Duodenal mucosa (tissue), 2 donors: ENCODE results near the gene SPO11.

ENCODE experiments used
- H3K27ac ChIP-seq: one replicate; pipeline ENCODE4 v1.7.0; 2013; ENCODE audit warnings: low read depth, low read length
- H3K27me3 ChIP-seq, 2 donors: one replicate each; pipeline ENCODE4 v1.7.0; 2013; ENCODE audit warnings: low read length in 2 of 2, control low read depth in 1 of 2; ENCODE audit not compliant: insufficient read depth in 2 of 2, control insufficient read depth in 1 of 2
- H3K36me3 ChIP-seq, 2 donors: one replicate each; pipeline ENCODE4 v1.7.0; 2013; ENCODE audit warnings: low read length in 2 of 2, control low read depth in 1 of 2; ENCODE audit not compliant: insufficient read depth in 2 of 2, control insufficient read depth in 1 of 2
- H3K4me1 ChIP-seq, 2 donors: one replicate each; pipeline ENCODE4 v1.7.0; 2013; ENCODE audit warnings: low read length in 2 of 2, control low read depth in 1 of 2; ENCODE audit not compliant: insufficient read depth in 2 of 2, control insufficient read depth in 1 of 2
- H3K4me3 ChIP-seq, 2 donors: one replicate each; pipeline ENCODE4 v1.7.0; 2013; ENCODE audit warnings: low read length in 2 of 2, low read depth in 1 of 2
- H3K9ac ChIP-seq, 2 donors: one replicate each; pipeline ENCODE4 v1.7.0; 2013; ENCODE audit warnings: low read length in 2 of 2, low read depth in 1 of 2
- H3K9me3 ChIP-seq, 2 donors: one replicate each; pipeline ENCODE4 v1.7.0; 2013; ENCODE audit warnings: low read length in 2 of 2, control low read depth in 1 of 2; ENCODE audit not compliant: control insufficient read depth in 1 of 2

The SPO11 gene

GRCh38 chr20:57290178-57290484 is 39.5 kb upstream of the SPO11 start:
- Histone ChIP-seq H3K9me3 (no peaks in the 10 kb centered on the region), H3K4me1 (peaks cover 0 to 7% of the 10 kb centered on the region in 2 donors), H3K4me3 (no peak overlapping the region), H3K36me3 (no peaks in the 10 kb centered on the region), H3K27me3 (peaks cover 5 to 25% of the 10 kb centered on the region in 2 donors), H3K9ac (no peak overlapping the region), H3K27ac (no peak overlapping the region)

- no peaks in the 10 kb centered on the region for H3K9me3 ChIP-seq
- no peak overlapping the region for H3K9ac ChIP-seq
- H3K4me3 ChIP-seq = no peak overlapping the region
- H3K36me3 ChIP-seq = no peaks in the 10 kb centered on the region
- H3K27me3 ChIP-seq = peaks cover 5 to 25% of the 10 kb centered on the region in 2 donors
- H3K27ac ChIP-seq = no peak overlapping the region
- H3K4me1 ChIP-seq = peaks cover 0 to 7% of the 10 kb centered on the region in 2 donors
Observed at GRCh38 chr20:57291003-57291402, 38.6 kb upstream of the SPO11 start.

- peaks cover 5 to 25% of the 10 kb centered on the region in 2 donors for H3K27me3 ChIP-seq
- no peaks in the 10 kb centered on the region for H3K36me3 ChIP-seq
- peaks cover 0 to 7% of the 10 kb centered on the region in 2 donors for H3K4me1 ChIP-seq
- no peaks in the 10 kb centered on the region for H3K9me3 ChIP-seq
- H3K9ac ChIP-seq = no peak overlapping the region
- no peak overlapping the region for H3K27ac ChIP-seq
- H3K4me3 ChIP-seq = no peak overlapping the region
Observed at GRCh38 chr20:57291694-57292093, 37.9 kb upstream of the SPO11 start.

- Histone ChIP-seq H3K36me3 (no peaks in the 10 kb centered on the region), H3K27ac (no peak overlapping the region), H3K9ac (no peak overlapping the region), H3K4me3 (no peak overlapping the region), H3K9me3 (no peaks in the 10 kb centered on the region), H3K27me3 (peaks cover 0 to 19% of the 10 kb centered on the region in 2 donors), H3K4me1 (peaks cover 0 to 7% of the 10 kb centered on the region in 2 donors)
Observed at GRCh38 chr20:57292611-57293010, 37.0 kb upstream of the SPO11 start.

GRCh38 chr20:57293995-57294394 is 35.6 kb upstream of the SPO11 start:
- no peak overlapping the region for H3K9ac ChIP-seq
- no peaks in the 10 kb centered on the region for H3K36me3 ChIP-seq
- H3K4me3 ChIP-seq = no peak overlapping the region
- no peak overlapping the region for H3K27ac ChIP-seq
- no peaks in the 10 kb centered on the region for H3K4me1 ChIP-seq
- H3K27me3 ChIP-seq = peaks cover 0 to 12% of the 10 kb centered on the region in 2 donors
- no peaks in the 10 kb centered on the region for H3K9me3 ChIP-seq

- Histone ChIP-seq H3K27me3 (peaks cover 0 to 11% of the 10 kb centered on the region in 2 donors), H3K27ac (no peak overlapping the region), H3K9ac (no peak overlapping the region), H3K4me1 (no peaks in the 10 kb centered on the region), H3K36me3 (no peaks in the 10 kb centered on the region), H3K4me3 (no peak overlapping the region), H3K9me3 (no peaks in the 10 kb centered on the region)
Observed at GRCh38 chr20:57294550-57294949, 35.1 kb upstream of the SPO11 start.

- no peaks in the 10 kb centered on the region for H3K36me3 ChIP-seq
- no peaks in the 10 kb centered on the region for H3K4me1 ChIP-seq
- H3K4me3 ChIP-seq = no peak overlapping the region
- H3K9me3 ChIP-seq = no peaks in the 10 kb centered on the region
- peaks cover 0 to 3% of the 10 kb centered on the region in 2 donors for H3K27me3 ChIP-seq
- H3K9ac ChIP-seq = no peak overlapping the region
- no peak overlapping the region for H3K27ac ChIP-seq
Observed at GRCh38 chr20:57298457-57298856, 31.1 kb upstream of the SPO11 start.

- H3K36me3 ChIP-seq = no peaks in the 10 kb centered on the region
- H3K9ac ChIP-seq = no peak overlapping the region
- no peak overlapping the region for H3K27ac ChIP-seq
- H3K9me3 ChIP-seq = no peaks in the 10 kb centered on the region
- H3K4me3 ChIP-seq = no peak overlapping the region
- H3K4me1 ChIP-seq = no peaks in the 10 kb centered on the region
- H3K27me3 ChIP-seq = peaks cover 0 to 3% of the 10 kb centered on the region in 2 donors
Observed at GRCh38 chr20:57301026-57301425, 28.6 kb upstream of the SPO11 start.

- no peak overlapping the region for H3K4me3 ChIP-seq
- H3K27me3 ChIP-seq = peaks cover 0 to 3% of the 10 kb centered on the region in 2 donors
- H3K27ac ChIP-seq = no peak overlapping the region
- H3K9me3 ChIP-seq = no peaks in the 10 kb centered on the region
- H3K4me1 ChIP-seq = no peaks in the 10 kb centered on the region
- no peak overlapping the region for H3K9ac ChIP-seq
- H3K36me3 ChIP-seq = no peaks in the 10 kb centered on the region
Observed at GRCh38 chr20:57306747-57307146, 22.9 kb upstream of the SPO11 start.

- no peaks in the 10 kb centered on the region for H3K36me3 ChIP-seq
- no peaks in the 10 kb centered on the region for H3K9me3 ChIP-seq
- H3K4me1 ChIP-seq = no peaks in the 10 kb centered on the region
- H3K4me3 ChIP-seq = no peak overlapping the region
- H3K9ac ChIP-seq = no peak overlapping the region
- H3K27ac ChIP-seq = no peak overlapping the region
- H3K27me3 ChIP-seq = no peaks in the 10 kb centered on the region
Observed at GRCh38 chr20:57308451-57309271, 20.9 kb upstream of the SPO11 start.
